T-helper 2 cell treated with Interferon-gamma antibody and Interleukin-4, amounts not matched to agents 5 μg/mL and 100 μg/mL, for 36 hours (primary cell): ENCODE results near the gene FKBP11.

ENCODE experiments used
- DNase-seq: peaks from one replicate; pipeline ENCODE4 v3.0.0; 2021; ENCODE audit warnings: low spot score
- H3K27ac Mint-ChIP-seq: one replicate; pipeline ENCODE4 v1.8.0; 2021; ENCODE audit warnings: mild to moderate bottlenecking, mixed read lengths
- H3K27me3 Mint-ChIP-seq: one replicate; pipeline ENCODE4 v1.8.0; 2021; ENCODE audit warnings: low read depth, mixed read lengths
- H3K36me3 Mint-ChIP-seq: one replicate; pipeline ENCODE4 v1.8.0; 2021; ENCODE audit warnings: low read depth, mixed read lengths
- H3K4me1 Mint-ChIP-seq: one replicate; pipeline ENCODE4 v1.8.0; 2021; ENCODE audit warnings: low read depth, mixed read lengths
- H3K4me3 Mint-ChIP-seq: one replicate; pipeline ENCODE4 v1.8.0; 2022; ENCODE audit warnings: mild to moderate bottlenecking, moderate library complexity, mixed read lengths
- H3K9me3 Mint-ChIP-seq: one replicate; pipeline ENCODE4 v1.8.0; 2021; ENCODE audit warnings: mixed read lengths

FKBP11 gene

GRCh38 chr12:48961801-48962200, 36.5 kb upstream of the FKBP11 start:
- peaks cover 7% of the 10 kb centered on the region for H3K4me1 Mint-ChIP-seq
- no peak for DNase-seq
- peaks cover 2% of the 10 kb centered on the region for H3K36me3 Mint-ChIP-seq
- H3K4me3 Mint-ChIP-seq: no peak overlapping the region
- no peak overlapping the region for H3K27ac Mint-ChIP-seq
- H3K27me3 Mint-ChIP-seq: peaks cover 29% of the 10 kb centered on the region
- H3K9me3 Mint-ChIP-seq: no peaks in the 10 kb centered on the region

- Mint-ChIP-seq H3K9me3 (no peaks in the 10 kb centered on the region), H3K27me3 (peaks cover 29% of the 10 kb centered on the region), H3K36me3 (peaks cover 2% of the 10 kb centered on the region), H3K4me3 (no peak overlapping the region), H3K4me1 (peaks cover 12% of the 10 kb centered on the region), H3K27ac (no peak overlapping the region)
- no peak for DNase-seq
These were observed 36.0 kb upstream of the FKBP11 start for GRCh38 chr12:48961331-48961730.

DNA sequence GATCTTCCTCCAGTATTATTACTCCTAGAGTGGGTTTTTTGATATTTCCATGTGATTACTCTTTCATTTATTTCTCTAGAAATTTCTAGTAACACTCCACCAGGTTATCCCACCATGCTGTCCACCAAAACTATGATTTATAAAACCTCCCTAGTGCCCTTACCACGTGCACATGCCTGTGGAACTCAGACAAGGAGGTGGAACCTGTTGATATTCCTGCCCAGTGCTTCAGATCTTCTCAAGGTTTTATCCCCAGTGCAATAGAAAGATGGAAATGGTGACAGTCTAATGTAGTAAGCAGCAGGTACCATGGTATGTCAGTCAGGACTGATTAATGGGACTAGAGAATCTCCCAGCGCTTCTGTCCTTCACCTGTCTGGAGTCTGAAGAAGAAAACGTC, 35.5 kb upstream of the FKBP11 start:
- no peak for DNase-seq
- H3K27ac Mint-ChIP-seq: no peak overlapping the region
- peaks cover 4% of the 10 kb centered on the region for H3K36me3 Mint-ChIP-seq
- no peak overlapping the region for H3K4me3 Mint-ChIP-seq
- H3K27me3 Mint-ChIP-seq: peaks cover 29% of the 10 kb centered on the region
- H3K9me3 Mint-ChIP-seq: no peaks in the 10 kb centered on the region
- H3K4me1 Mint-ChIP-seq: peaks cover 17% of the 10 kb centered on the region

- H3K4me3 Mint-ChIP-seq: peak overlapping the region; percentile 92
- H3K36me3 Mint-ChIP-seq: peaks cover 13% of the 10 kb centered on the region
- H3K9me3 Mint-ChIP-seq: no peaks in the 10 kb centered on the region
- peaks cover 19% of the 10 kb centered on the region for H3K27me3 Mint-ChIP-seq
- no peak for DNase-seq
- H3K4me1 Mint-ChIP-seq: peaks cover 25% of the 10 kb centered on the region
- no peak overlapping the region for H3K27ac Mint-ChIP-seq
These were observed 32.7 kb upstream of the FKBP11 start for GRCh38 chr12:48958049-48958388.

GRCh38 chr12:48957141-48958048, 32.1 kb upstream of the FKBP11 start, which contains the start of gene ARF3:
ARF3 (minus strand) TSS chr12:48957487; CDS start chr12:48941095, 16,392 bp downstream.
- peak; percentile 89 for DNase-seq
- Mint-ChIP-seq H3K36me3 (peaks cover 19% of the 10 kb centered on the region), H3K4me1 (peaks cover 26% of the 10 kb centered on the region), H3K4me3 (peak within 1 kb of the TSS; percentile 92), H3K27ac (peak within 1 kb of the TSS; percentile 84), H3K27me3 (peaks cover 18% of the 10 kb centered on the region), H3K9me3 (no peaks in the 10 kb centered on the region)

DNA sequence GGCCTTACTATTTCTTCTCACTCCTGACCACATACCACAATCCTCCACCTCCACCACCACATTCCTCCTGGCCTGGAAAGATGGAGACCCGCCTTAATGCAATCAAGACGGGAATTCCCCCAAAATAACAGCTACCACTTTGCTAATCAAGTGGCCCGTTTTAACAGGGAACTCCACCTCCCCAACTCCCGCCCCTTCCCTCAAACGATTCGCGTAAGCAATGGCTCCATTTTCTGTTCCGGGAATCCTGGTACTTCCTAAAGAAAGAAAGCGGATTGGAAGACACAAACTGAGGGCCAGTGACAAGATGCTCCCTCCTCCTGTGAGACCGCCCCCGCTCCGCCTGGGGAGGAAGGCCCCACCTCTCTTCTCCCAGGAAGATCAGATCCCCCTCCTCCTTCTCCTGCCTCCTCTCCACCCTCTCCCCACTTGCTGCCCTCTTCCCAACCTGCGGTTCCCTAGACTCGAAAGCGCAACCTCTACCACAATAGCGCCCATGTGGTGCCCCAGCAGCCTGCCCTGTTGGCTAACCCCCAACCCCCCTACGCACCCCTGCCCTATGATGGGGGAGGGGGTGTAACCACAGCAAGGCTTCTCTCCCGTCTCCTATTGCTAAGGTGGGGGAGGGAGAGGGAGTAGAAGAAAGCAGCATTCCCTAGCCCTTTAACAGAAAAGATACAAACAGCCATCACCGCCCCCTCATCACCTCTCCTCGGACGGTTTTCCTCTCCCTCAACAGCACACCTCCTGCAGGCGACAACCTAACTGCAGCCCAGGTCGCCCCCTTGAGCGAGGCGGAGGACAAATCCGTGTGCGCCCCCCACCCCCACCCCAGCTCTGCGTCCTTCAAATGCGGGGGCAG, 31.2 kb upstream of the FKBP11 start:
- Mint-ChIP-seq H3K27me3 (peaks cover 18% of the 10 kb centered on the region), H3K9me3 (no peaks in the 10 kb centered on the region), H3K27ac (peak overlapping the region; percentile 65), H3K4me1 (peaks cover 28% of the 10 kb centered on the region), H3K4me3 (peak overlapping the region; percentile 92), H3K36me3 (peaks cover 20% of the 10 kb centered on the region)
- no peak for DNase-seq

DNA sequence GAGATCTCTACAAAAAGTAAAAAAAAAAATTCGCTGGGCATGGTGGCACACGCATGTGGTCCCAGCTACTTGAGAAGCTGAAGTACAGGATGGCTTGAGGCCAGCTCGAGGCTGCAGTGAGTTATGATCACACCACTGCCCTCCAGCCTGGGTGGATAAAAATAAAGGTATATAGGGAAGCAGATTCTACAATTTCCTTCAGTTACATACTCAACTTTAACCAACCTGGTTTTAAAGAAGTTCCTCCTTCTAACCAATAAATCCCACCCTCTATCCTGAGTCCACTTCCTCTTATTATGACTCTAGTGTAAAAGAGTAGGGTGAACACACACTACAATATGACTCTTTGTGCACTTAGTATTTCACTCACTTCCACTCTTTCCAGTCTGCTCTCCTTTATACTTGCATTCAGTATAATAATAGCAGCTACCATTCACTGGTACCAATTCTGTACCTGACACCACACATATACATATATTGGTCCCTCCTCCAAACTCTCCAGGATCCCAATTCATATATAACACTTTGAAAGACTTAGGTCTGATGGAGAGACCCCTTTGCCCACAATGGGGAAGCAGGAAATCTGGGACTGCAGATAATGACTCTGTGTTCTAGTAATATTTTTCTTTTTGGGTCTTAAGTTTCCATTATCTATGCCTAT, 29.7 kb upstream of the FKBP11 start:
- Mint-ChIP-seq H3K4me3 (peak overlapping the region; percentile 92), H3K27ac (no peak overlapping the region), H3K36me3 (peaks cover 23% of the 10 kb centered on the region), H3K4me1 (peaks cover 28% of the 10 kb centered on the region), H3K9me3 (no peaks in the 10 kb centered on the region), H3K27me3 (peaks cover 7% of the 10 kb centered on the region)
- no peak for DNase-seq

GRCh38 chr12:48954061-48954460, 28.8 kb upstream of the FKBP11 start:
- Mint-ChIP-seq H3K36me3 (peaks cover 23% of the 10 kb centered on the region), H3K27ac (no peak overlapping the region), H3K9me3 (no peaks in the 10 kb centered on the region), H3K4me1 (peaks cover 28% of the 10 kb centered on the region), H3K4me3 (no peak overlapping the region), H3K27me3 (peaks cover 3% of the 10 kb centered on the region)
- DNase-seq: no peak

DNA sequence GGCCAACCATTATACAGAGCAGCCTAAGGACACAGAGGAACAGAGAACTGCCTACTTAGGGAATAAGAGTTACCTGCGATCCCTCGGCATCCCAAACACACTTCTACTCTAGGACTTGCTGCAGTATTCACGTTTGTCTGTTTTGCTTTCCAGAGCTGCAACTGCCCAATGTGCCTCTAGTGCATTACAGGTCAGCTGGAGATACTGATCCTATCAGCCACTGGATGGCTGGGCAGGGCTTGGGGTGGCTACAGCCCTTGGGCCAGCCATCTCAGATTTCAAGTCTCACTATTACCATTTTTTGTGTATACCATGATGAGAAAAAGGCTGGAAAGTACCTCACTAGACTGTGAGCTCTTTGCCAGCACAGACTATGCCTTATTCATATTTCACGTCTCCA, 27.4 kb upstream of the FKBP11 start:
- no peak for DNase-seq
- Mint-ChIP-seq H3K4me3 (no peak overlapping the region), H3K4me1 (peaks cover 28% of the 10 kb centered on the region), H3K27me3 (no peaks in the 10 kb centered on the region), H3K36me3 (peaks cover 28% of the 10 kb centered on the region), H3K27ac (no peak overlapping the region), H3K9me3 (no peaks in the 10 kb centered on the region)

DNA sequence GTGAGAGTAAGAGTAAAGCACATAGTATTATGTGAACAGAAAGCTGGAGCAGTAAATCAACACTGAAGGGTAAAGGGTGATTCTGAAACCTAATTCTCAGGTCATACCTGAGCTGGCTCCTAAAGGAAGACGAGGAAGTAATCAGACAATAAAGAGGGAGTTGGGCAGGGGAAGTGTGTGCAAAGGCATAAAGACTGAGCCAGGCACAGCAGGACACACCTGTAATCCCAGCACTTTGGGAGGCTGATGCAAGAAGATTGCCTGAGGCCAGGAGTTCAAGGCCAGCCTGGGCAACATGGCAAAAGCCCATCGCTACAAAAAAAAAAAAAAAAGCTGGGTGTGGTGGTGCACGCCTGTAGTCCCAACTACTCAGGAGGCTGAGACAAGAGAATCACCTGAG, 22.4 kb upstream of the FKBP11 start:
- Mint-ChIP-seq H3K27ac (no peak overlapping the region), H3K27me3 (no peaks in the 10 kb centered on the region), H3K4me3 (no peak overlapping the region), H3K9me3 (no peaks in the 10 kb centered on the region), H3K36me3 (peaks cover 15% of the 10 kb centered on the region), H3K4me1 (peaks cover 12% of the 10 kb centered on the region)
- DNase-seq: no peak

- Mint-ChIP-seq H3K27ac (no peak overlapping the region), H3K27me3 (no peaks in the 10 kb centered on the region), H3K4me1 (peaks cover 9% of the 10 kb centered on the region), H3K4me3 (no peak overlapping the region), H3K36me3 (peaks cover 11% of the 10 kb centered on the region), H3K9me3 (no peaks in the 10 kb centered on the region)
- no peak for DNase-seq
These were observed 21.7 kb upstream of the FKBP11 start for GRCh38 chr12:48946943-48947342.

DNA sequence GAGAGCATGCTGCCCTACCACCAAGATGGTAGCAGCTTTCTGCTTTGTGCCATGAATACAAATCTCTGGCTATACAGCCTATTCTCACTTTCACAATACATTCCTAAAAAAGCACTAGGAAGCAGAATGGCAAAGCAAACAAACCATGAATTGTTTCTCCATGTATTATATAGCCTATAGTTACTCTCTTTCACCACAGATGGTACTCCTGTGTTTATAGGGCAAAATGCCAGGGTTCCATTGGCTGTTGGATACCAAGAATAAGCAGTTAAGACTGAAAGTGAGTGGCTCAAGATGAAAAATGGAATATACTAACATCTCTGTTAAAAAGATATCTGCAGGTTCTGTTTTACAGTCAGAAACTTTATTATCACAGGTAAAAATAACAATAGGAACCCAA, 20.9 kb upstream of the FKBP11 start:
- H3K27me3 Mint-ChIP-seq: no peaks in the 10 kb centered on the region
- H3K36me3 Mint-ChIP-seq: peaks cover 13% of the 10 kb centered on the region
- peaks cover 9% of the 10 kb centered on the region for H3K4me1 Mint-ChIP-seq
- H3K27ac Mint-ChIP-seq: no peak overlapping the region
- H3K4me3 Mint-ChIP-seq: no peak overlapping the region
- H3K9me3 Mint-ChIP-seq: no peaks in the 10 kb centered on the region
- no peak for DNase-seq

GRCh38 chr12:48943221-48943620, 17.9 kb upstream of the FKBP11 start:
- H3K4me3 Mint-ChIP-seq: no peak overlapping the region
- peaks cover 20% of the 10 kb centered on the region for H3K36me3 Mint-ChIP-seq
- H3K27me3 Mint-ChIP-seq: no peaks in the 10 kb centered on the region
- no peaks in the 10 kb centered on the region for H3K9me3 Mint-ChIP-seq
- no peak overlapping the region for H3K27ac Mint-ChIP-seq
- DNase-seq: no peak
- H3K4me1 Mint-ChIP-seq: peaks cover 7% of the 10 kb centered on the region

DNA sequence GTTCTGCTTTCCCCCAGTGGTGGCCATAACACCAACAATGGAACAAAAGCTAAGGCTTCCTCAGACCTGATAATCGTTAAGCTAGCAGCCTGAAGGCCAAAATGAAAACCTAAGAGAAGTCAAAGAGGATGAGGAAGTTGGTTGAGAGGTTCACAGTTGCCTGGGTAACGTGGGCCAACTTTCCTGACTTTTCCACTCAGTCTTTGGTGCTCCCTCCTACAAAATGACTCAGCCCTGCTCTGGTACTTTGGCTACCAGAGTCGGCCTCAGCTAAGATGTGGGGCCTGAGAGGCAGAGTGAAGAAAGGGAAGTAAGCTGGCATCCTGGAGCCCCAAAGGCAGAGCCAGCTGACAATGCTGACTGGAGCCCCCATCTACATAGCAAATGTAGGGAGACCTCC, 14.9 kb upstream of the FKBP11 start:
- peaks cover 9% of the 10 kb centered on the region for H3K4me1 Mint-ChIP-seq
- DNase-seq: no peak
- no peaks in the 10 kb centered on the region for H3K27me3 Mint-ChIP-seq
- H3K27ac Mint-ChIP-seq: no peak overlapping the region
- H3K4me3 Mint-ChIP-seq: no peak overlapping the region
- H3K9me3 Mint-ChIP-seq: no peaks in the 10 kb centered on the region
- peaks cover 25% of the 10 kb centered on the region for H3K36me3 Mint-ChIP-seq
